ENCODE data around the gene TCL1A. TPM values are rescaled to one million over a fixed set of nuclear protein-coding genes. Genes with fewer than 3 reads are reported as not detected.

Gene TCL1A
- total and polyA plus RNA-seq, 2 donors (not counting 3 experiments of a cell fraction or from before 2014, with no cell fraction given): not detected

- H2AFZ ChIP-seq (ENCODE audit: low read depth, low read length): no peak overlapping the region
- H3K9ac ChIP-seq (replicated peaks; ENCODE audit: extremely low read depth, insufficient read depth, low read length): no peak overlapping the region
- H3K9me3 ChIP-seq (replicated peaks; ENCODE audit: control insufficient read depth, insufficient read depth, low read length): no peaks in the 10 kb centered on the region
- no peaks in the 10 kb centered on the region for H4K20me1 ChIP-seq (replicated peaks; ENCODE audit: control insufficient read depth, extremely low read depth, insufficient read depth, low read length)
- BruUV-seq (replicated peaks): no TSS peak
- POLR2A ChIA-PET: no interaction called here
- no peaks in the 10 kb centered on the region for H3K36me3 ChIP-seq (ENCODE audit: control insufficient read depth in 2 of 2, extremely low read depth in 1 of 2, insufficient read depth in 2 of 2, low read length in 2 of 2)
- H3K27me3 ChIP-seq (ENCODE audit: control insufficient read depth in 2 of 2, insufficient read depth in 2 of 2, low read length in 2 of 2): no peaks in the 10 kb centered on the region
- dilution Hi-C loops (cut with MboI; ENCODE audit: extremely low pct_ligation_motif_present, low sequenced_read_pairs) (no loop called here), intact Hi-C loops (cut with micrococcal nuclease) (no loop called here)
- no peaks in the 10 kb centered on the region for H3K9me1 ChIP-seq (replicated peaks; ENCODE audit: control insufficient read depth, extremely low read depth, insufficient read depth, low read length)
- TF ChIP-seq GATA2 (IDR thresholded peaks at IDR 0.05; ENCODE audit: insufficient read depth, insufficient read length, low read depth, low read length): no peak
- no peak for TF ChIP-seq JUN (IDR thresholded peaks at IDR 0.05; ENCODE audit: borderline replicate concordance, insufficient read depth, insufficient read length, low read depth)
- TF ChIP-seq MAX (IDR thresholded peaks at IDR 0.05; ENCODE audit: insufficient read depth, insufficient read length): no peak
- no peak for TF ChIP-seq CTCF (IDR thresholded peaks at IDR 0.05; ENCODE audit: extremely low read depth in 1 of 2, insufficient read depth in 1 of 2, low read depth in 1 of 2, low read length in 2 of 2)
- no peak for TF ChIP-seq FOS (IDR thresholded peaks at IDR 0.05; ENCODE audit: borderline replicate concordance, insufficient read depth, low read length)
- TF ChIP-seq MYC (IDR thresholded peaks at IDR 0.05; ENCODE audit: low read depth, low read length): no peak
- TF ChIP-seq POLR2A (IDR thresholded peaks at IDR 0.05; ENCODE audit: low read depth, low read length): no peak
- TF ChIP-seq EZH2 (IDR thresholded peaks at IDR 0.05; ENCODE audit: borderline replicate concordance, low read depth, low read length, severe bottlenecking): no peak
- no peak for TF ChIP-seq POLR2AphosphoS5 (IDR thresholded peaks at IDR 0.05; ENCODE audit: insufficient read depth, low read depth, low read length)
- H3K27ac ChIP-seq (ENCODE audit: insufficient read depth, low read depth, low read length): no peak overlapping the region
- H3K4me1 ChIP-seq (ENCODE audit: control insufficient read depth, extremely low read depth, insufficient read depth, low read length): no peaks in the 10 kb centered on the region
- CTCF ChIA-PET: no interaction called here
- no peak overlapping the region for H3K4me2 ChIP-seq (ENCODE audit: insufficient read depth, low read length)
- no peaks in the 10 kb centered on the region for H3K79me2 ChIP-seq (ENCODE audit: control insufficient read depth, insufficient read depth, low read length)
- DNase-seq (ENCODE audit: low read depth, low spot score) (no peak), FAIRE-seq (no peak)
- H3K4me3 ChIP-seq (replicated peaks in 1 of 3; ENCODE audit: insufficient read depth in 1 of 3, low read depth in 1 of 3, low read length in 3 of 3): no peak overlapping the region
Observed at GRCh38 chr14:95663226-95663797, 50.6 kb downstream of the TCL1A start.

All from endothelial cell of umbilical vein (primary cell).